ENCODE results near the gene TGFBR1. TPM values are rescaled to one million over a fixed set of nuclear protein-coding genes. Genes with fewer than 3 reads are reported as not detected.
"Not testable (repeated sequence)": the region's sequence is repeated elsewhere in the genome, so short reads cannot be mapped to it uniquely, and the experiment has no call there.

TGFBR1 gene
- total RNA-seq, 6 donors from 2014 or later, result 13.6 to 63.1 (median 37.9) TPM

DNA sequence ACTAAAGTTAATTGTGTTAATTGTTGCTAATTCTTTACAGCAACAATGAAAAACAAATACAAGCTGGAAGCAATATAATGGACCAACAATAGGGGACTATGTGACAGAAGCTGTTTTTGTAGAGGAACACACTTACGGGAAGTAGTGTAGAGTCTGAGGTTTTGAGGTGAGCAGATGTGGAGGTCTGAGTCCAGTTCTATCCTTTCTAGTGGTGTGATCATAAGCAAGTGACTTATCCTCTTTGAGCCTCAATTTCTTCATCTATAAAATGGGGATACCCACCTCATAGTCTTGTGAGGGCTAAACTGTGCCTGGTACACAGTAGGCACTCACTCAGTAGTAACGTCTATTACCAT, 88.5 kb downstream of the TGFBR1 start:
- no peak overlapping the region for H3K4me3 ChIP-seq
- ATAC-seq (ENCODE audit: low FRiP score in 2 of 2) (no peak), DNase-seq (no peak)
- TF ChIP-seq, protein P1, sequence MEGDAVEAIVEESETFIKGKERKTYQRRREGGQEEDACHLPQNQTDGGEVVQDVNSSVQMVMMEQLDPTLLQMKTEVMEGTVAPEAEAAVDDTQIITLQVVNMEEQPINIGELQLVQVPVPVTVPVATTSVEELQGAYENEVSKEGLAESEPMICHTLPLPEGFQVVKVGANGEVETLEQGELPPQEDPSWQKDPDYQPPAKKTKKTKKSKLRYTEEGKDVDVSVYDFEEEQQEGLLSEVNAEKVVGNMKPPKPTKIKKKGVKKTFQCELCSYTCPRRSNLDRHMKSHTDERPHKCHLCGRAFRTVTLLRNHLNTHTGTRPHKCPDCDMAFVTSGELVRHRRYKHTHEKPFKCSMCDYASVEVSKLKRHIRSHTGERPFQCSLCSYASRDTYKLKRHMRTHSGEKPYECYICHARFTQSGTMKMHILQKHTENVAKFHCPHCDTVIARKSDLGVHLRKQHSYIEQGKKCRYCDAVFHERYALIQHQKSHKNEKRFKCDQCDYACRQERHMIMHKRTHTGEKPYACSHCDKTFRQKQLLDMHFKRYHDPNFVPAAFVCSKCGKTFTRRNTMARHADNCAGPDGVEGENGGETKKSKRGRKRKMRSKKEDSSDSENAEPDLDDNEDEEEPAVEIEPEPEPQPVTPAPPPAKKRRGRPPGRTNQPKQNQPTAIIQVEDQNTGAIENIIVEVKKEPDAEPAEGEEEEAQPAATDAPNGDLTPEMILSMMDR (IDR thresholded peaks at IDR 0.05), result no peak
- TF ChIP-seq POLR2A (IDR thresholded peaks at IDR 0.05) (no peak), POLR2AphosphoS5 (IDR thresholded peaks at IDR 0.05) (no peak), EP300 (IDR thresholded peaks at IDR 0.05) (no peak)
- no peak overlapping the region for H3K27ac ChIP-seq
- no peaks in the 10 kb centered on the region for H3K36me3 ChIP-seq
- no peaks in the 10 kb centered on the region for H3K9me3 ChIP-seq
- 70 to 75% methylated on average over 2 of the region's 2 CpGs for WGBS, 2 donors
- no peaks in the 10 kb centered on the region for H3K27me3 ChIP-seq
- H3K4me1 ChIP-seq, result no peaks in the 10 kb centered on the region

DNA sequence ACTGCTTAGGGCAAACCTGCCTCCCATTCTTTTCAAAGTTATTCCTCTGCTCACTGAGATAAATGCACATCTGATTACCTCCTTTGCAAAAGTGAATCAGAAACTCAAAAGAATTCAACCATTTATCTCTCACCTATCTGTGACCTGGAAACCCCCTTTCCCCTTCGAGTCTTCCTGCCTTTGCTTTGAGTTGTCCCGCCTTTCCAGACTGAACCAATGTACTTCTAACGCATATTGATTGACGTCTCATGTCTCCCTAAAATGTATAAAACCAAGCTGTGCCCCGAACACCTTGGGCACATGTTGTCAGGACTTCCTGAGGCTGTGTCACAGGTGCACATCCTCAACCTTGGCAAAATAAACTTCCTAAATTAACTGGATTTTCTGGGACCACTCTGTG, 91.6 kb downstream of the TGFBR1 start:
- WGBS, 2 donors, result 69 to 81% methylated on average over 5 of the region's 5 CpGs
- not testable (repeated sequence) for ATAC-seq (ENCODE audit: low FRiP score in 2 of 2); H3K27ac ChIP-seq; H3K36me3 ChIP-seq; H3K27me3 ChIP-seq; H3K9me3 ChIP-seq; H3K4me3 ChIP-seq; H3K4me1 ChIP-seq; DNase-seq

DNA sequence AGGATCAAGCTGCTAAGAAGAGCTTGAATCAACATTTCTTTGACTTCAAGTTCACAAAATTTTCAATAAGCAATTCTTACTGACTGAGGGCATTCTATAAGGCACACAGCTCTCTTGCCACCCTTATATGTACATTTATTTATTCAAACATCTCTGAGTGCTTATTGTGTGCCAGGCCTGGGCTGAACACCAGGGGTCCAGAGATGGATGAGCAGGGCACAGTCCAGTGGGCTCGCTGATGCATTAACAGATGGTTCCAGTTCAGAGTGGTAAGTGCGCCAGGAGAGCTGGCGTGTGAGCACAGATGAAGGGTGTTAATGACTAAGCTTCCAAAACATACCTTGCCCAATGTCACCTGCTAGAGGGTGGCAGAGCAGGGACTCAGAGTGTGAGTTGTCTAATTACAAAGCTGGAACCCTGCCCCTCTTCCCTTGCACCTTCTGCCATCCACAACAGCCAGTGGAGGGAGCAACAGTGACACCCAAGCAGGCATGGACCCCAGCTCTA, 92.3 kb downstream of the TGFBR1 start:
- DNase-seq (no peak), ATAC-seq (ENCODE audit: low FRiP score in 2 of 2) (no peak)
- no peaks in the 10 kb centered on the region for H3K27me3 ChIP-seq
- no peaks in the 10 kb centered on the region for H3K9me3 ChIP-seq
- WGBS, 2 donors, result 50 to 88% methylated on average over 1 to 3 of the region's 3 CpGs
- H3K27ac ChIP-seq, result no peak overlapping the region
- no peak overlapping the region for H3K4me3 ChIP-seq
- no peaks in the 10 kb centered on the region for H3K36me3 ChIP-seq
- TF ChIP-seq POLR2A (IDR thresholded peaks at IDR 0.05) (no peak), POLR2AphosphoS5 (IDR thresholded peaks at IDR 0.05) (no peak), EP300 (IDR thresholded peaks at IDR 0.05) (no peak)
- TF ChIP-seq, protein P1 (IDR thresholded peaks at IDR 0.05), result no peak
- no peaks in the 10 kb centered on the region for H3K4me1 ChIP-seq

DNA sequence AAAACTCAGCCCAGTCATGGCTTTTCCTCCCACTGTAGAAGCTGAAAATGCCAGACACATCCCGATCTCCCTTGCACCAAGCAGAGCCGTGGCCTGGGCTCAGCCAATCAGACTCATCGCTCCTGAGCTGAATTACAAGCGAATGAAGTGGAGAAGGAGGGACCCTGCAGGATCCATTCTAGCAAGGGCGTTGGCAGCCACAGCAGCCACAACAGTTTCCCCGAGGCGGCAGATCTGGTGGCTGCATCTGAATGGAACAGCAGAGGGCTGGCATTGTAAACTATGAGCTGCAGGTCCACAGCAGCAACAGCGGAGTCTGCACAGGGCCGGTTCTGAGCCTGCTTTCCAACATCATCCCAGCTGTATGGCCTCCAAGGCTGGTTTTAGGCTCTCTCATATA, 93.1 kb downstream of the TGFBR1 start:
- no peak for DNase-seq
- Histone ChIP-seq H3K4me1 (no peaks in the 10 kb centered on the region), H3K4me3 (no peak overlapping the region), H3K9me3 (no peaks in the 10 kb centered on the region), H3K27me3 (no peaks in the 10 kb centered on the region), H3K27ac (no peak overlapping the region), H3K36me3 (no peaks in the 10 kb centered on the region)
- 80 to 82% methylated on average over 2 to 9 of the region's 9 CpGs for WGBS, 2 donors
- ATAC-seq (ENCODE audit: low FRiP score in 2 of 2), result no peak
- TF ChIP-seq EP300 (IDR thresholded peaks at IDR 0.05) (no peak), POLR2AphosphoS5 (IDR thresholded peaks at IDR 0.05) (no peak), POLR2A (IDR thresholded peaks at IDR 0.05) (no peak)
- TF ChIP-seq, protein P1 (IDR thresholded peaks at IDR 0.05), result no peak

DNA sequence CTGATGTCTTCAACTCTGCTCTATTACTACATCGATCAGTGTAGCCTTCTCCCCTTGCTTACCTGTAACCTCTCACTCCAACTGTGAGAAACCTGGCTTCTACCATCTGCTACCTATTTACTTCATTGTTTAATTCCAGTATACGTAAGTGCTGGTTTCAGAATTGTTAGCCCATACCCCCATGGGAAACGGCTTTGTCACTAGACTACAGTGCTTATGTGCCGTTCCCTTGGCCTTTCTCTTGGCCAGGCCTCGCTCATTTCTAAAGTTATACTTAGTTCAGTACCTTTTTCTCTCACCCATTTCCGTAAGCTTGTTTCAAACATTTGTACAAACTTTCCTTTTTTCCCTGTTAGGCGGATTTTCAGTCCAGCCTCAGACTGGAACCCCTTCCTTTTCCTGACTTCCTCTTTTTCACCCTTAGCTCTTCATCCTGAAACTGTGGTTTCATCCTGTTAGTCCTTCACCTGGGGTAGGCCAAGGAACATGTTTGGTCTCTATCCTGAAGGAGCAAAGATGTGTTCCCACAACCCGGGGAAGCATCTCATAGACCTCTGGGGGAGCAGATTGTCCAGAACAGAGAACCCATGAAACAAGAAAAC, 95.1 kb downstream of the TGFBR1 start:
- DNase-seq (no peak), ATAC-seq (ENCODE audit: low FRiP score in 2 of 2) (no peak)
- no peak for TF ChIP-seq POLR2AphosphoS5 (IDR thresholded peaks at IDR 0.05)
- TF ChIP-seq, protein P1 (IDR thresholded peaks at IDR 0.05), result no peak
- Histone ChIP-seq H3K27ac (no peak overlapping the region), H3K4me1 (no peaks in the 10 kb centered on the region), H3K27me3 (no peaks in the 10 kb centered on the region), H3K9me3 (no peaks in the 10 kb centered on the region), H3K36me3 (no peaks in the 10 kb centered on the region), H3K4me3 (no peak overlapping the region)
- 85 to 89% methylated on average over 8 of the region's 8 CpGs for WGBS, 2 donors
